Liver (tissue), 9 donors: ENCODE measurements around the gene ARV1. TPM values are rescaled to one million over a fixed set of nuclear protein-coding genes. Genes with fewer than 3 reads are reported as not detected.

Experiments
- DNase-seq: peaks from one replicate; pipeline ENCODE4 v3.0.0-alpha.2; 2017; ENCODE audit warnings: low spot score
- H3K27ac ChIP-seq, 2 donors: one replicate each; pipeline ENCODE4 v1.7.0; 2013; ENCODE audit warnings: inconsistent platforms in 2 of 2, low read length in 2 of 2, control low read depth in 1 of 2, low read depth in 1 of 2, mild to moderate bottlenecking in 1 of 2
- H3K27me3 ChIP-seq, 4 donors: one replicate each; pipeline versions ENCODE4 v1.6.1 to v1.7.0; 2013; ENCODE audit warnings: low read length in 3 of 4, inconsistent platforms in 1 of 4, mild to moderate bottlenecking in 1 of 4, moderate library complexity in 1 of 4; ENCODE audit not compliant: control insufficient read depth in 4 of 4, insufficient read depth in 4 of 4
- H3K36me3 ChIP-seq, 4 donors: one replicate each; pipeline versions ENCODE4 v1.6.1 to v1.7.0; 2013; ENCODE audit warnings: low read length in 3 of 4, mild to moderate bottlenecking in 3 of 4, low read depth in 1 of 4, moderate library complexity in 1 of 4; ENCODE audit not compliant: control insufficient read depth in 4 of 4, insufficient read depth in 3 of 4
- H3K4me1 ChIP-seq, 4 donors: one replicate each; pipeline versions ENCODE4 v1.6.1 to v1.7.0; 2013; ENCODE audit warnings: low read length in 3 of 4, mild to moderate bottlenecking in 3 of 4, moderate library complexity in 1 of 4; ENCODE audit not compliant: control insufficient read depth in 4 of 4, insufficient read depth in 4 of 4
- H3K4me3 ChIP-seq, 3 donors: one replicate each; pipeline versions ENCODE4 v1.6.1 to v1.7.0; 2013; ENCODE audit warnings: low read length in 3 of 3, control low read depth in 1 of 3, low read depth in 1 of 3, mild to moderate bottlenecking in 1 of 3
- H3K9ac ChIP-seq, 2 donors: one replicate each; pipeline ENCODE4 v1.7.0; 2013; ENCODE audit warnings: low read length in 2 of 2, mild to moderate bottlenecking in 2 of 2, moderate library complexity in 2 of 2, control low read depth in 1 of 2, low read depth in 1 of 2
- H3K9me3 ChIP-seq, 4 donors: one replicate each; pipeline versions ENCODE4 v1.6.1 to v1.7.0; 2013; ENCODE audit warnings: low read length in 3 of 4; ENCODE audit not compliant: control insufficient read depth in 4 of 4
- EGR1 ChIP-seq, 2 donors: IDR thresholded peaks; 2 replicates each; pipeline ENCODE4 v1.6.1; 2016 to 2018; ENCODE audit warnings: antibody characterized with exemption in 2 of 2, low read depth in 2 of 2
- FOXA2 ChIP-seq: IDR thresholded peaks from 2 replicates; pipeline ENCODE4 v1.6.1; 2016; ENCODE audit warnings: antibody characterized with exemption
- GABPA ChIP-seq, 2 donors: IDR thresholded peaks in 1 of 2; conservative IDR thresholded peaks in 1 of 2; 2 replicates each; pipeline ENCODE4 v1.6.1; 2016; ENCODE audit warnings: antibody characterized with exemption in 2 of 2, mild to moderate bottlenecking in 1 of 2, moderate library complexity in 1 of 2
- HNF4A ChIP-seq, 2 donors: conservative IDR thresholded peaks; 2 replicates each; pipeline ENCODE4 v1.6.1; 2016; ENCODE audit warnings: antibody characterized with exemption in 2 of 2, mild to moderate bottlenecking in 2 of 2
- HNF4G ChIP-seq: IDR thresholded peaks from 2 replicates; pipeline ENCODE4 v1.6.1; 2016; ENCODE audit warnings: antibody characterized with exemption
- JUND ChIP-seq, 2 donors: IDR thresholded peaks; 2 replicates each; pipeline ENCODE4 v1.6.1; 2016; ENCODE audit warnings: antibody characterized with exemption in 2 of 2
- NR2F2 ChIP-seq: IDR thresholded peaks from 2 replicates; pipeline ENCODE4 v1.6.1; 2016; ENCODE audit warnings: antibody characterized with exemption
- RAD21 ChIP-seq, 2 donors: IDR thresholded peaks; 2 replicates each; pipeline ENCODE4 v1.6.1; 2016; ENCODE audit warnings: antibody characterized with exemption in 2 of 2, mild to moderate bottlenecking in 2 of 2
- RXRA ChIP-seq, 2 donors: IDR thresholded peaks; 2 replicates each; pipeline ENCODE4 v1.6.1; 2017 to 2018; ENCODE audit warnings: antibody characterized with exemption in 2 of 2, mild to moderate bottlenecking in 1 of 2
- SP1 ChIP-seq: IDR thresholded peaks from 2 replicates; pipeline ENCODE4 v1.6.1; 2018; ENCODE audit warnings: antibody characterized with exemption, mild to moderate bottlenecking
- TAF1 ChIP-seq: conservative IDR thresholded peaks from 2 replicates; pipeline ENCODE4 v1.6.1; 2016; ENCODE audit warnings: antibody characterized with exemption, mild to moderate bottlenecking
- YY1 ChIP-seq: IDR thresholded peaks from 2 replicates; pipeline ENCODE4 v1.6.1; 2016; ENCODE audit warnings: antibody characterized with exemption, mild to moderate bottlenecking
- WGBS: extraction: QIAGEN DNeasy Blood & Tissue Kit; methylation state at CpG from one replicate; pipeline ENCODE4 v1.1.7; 2013; 5-methylcytosine and 5-hydroxymethylcytosine counted together
- polyA plus RNA-seq, 2 donors: library from polyadenylated mRNA; stranded (reverse) in 1 of 2; unstranded in 1 of 2; fragments of 200-250 nt in 1 of 2; fragments of >200 nt in 1 of 2; fragmentation: Nextera tagmentation in 1 of 2; extraction: Ambion mirVana in 1 of 2; gene quantifications; one replicate each; pipeline versions ENCODE4 v1.2.1 to v1.2.3, GENCODE V29; 2013 to 2015
- total RNA-seq, 2 donors: library from RNA; depleted of rRNA; stranded (reverse); fragments of >200 nt; gene quantifications; one replicate each; pipeline ENCODE4 v1.2.3, GENCODE V29; 2014
- TF ChIP-seq, protein P1 (sequence below): IDR thresholded peaks from 2 replicates; pipeline ENCODE4 v1.6.1; 2016; ENCODE audit warnings: antibody characterized with exemption
- TF ChIP-seq, protein P2 (sequence below): IDR thresholded peaks from 2 replicates; pipeline ENCODE4 v1.6.1; 2016; ENCODE audit warnings: antibody characterized with exemption
- TF ChIP-seq, protein P3 (sequence below): fragments of 150-350 bp; IDR thresholded peaks from 2 replicates; pipeline ENCODE4 v1.5.1; 2017; ENCODE audit warnings: improper control_type of control experiment, low read depth, low read length; ENCODE audit not compliant: missing input control
- TF ChIP-seq, protein P4 (sequence below): IDR thresholded peaks from 2 replicates; pipeline ENCODE4 v1.6.1; 2016; ENCODE audit warnings: antibody characterized with exemption
- donor health status: healthy.
- donor health status: healthy.
- donor health status: healthy.
- donor health status: healthy.
- donor health status: healthy.

Gene ARV1
- total and polyA plus RNA-seq, 4 donors, result 11.4 to 18.9 (median 14.6) TPM

DNA sequence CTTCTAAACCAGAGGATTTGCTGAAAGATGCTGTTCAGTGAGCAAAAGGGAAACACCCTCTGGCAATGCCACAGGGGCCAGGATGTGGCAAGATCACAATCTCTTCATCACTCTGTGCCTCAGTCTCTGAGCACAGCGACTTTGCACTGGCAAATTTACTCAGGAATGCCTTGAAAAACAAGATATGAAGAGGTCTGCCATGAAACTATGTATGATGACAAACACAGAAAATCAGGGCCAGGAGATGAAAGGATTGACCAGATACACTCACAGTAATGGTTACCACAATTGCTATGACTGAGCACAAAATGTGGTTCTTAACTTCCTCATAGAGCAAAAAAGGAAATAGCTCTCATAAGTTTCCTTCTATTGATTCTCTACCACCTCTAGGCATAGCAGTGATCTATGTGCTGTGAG, 6.0 kb upstream of the ARV1 start:
- H3K9ac ChIP-seq, result no peak overlapping the region

DNA sequence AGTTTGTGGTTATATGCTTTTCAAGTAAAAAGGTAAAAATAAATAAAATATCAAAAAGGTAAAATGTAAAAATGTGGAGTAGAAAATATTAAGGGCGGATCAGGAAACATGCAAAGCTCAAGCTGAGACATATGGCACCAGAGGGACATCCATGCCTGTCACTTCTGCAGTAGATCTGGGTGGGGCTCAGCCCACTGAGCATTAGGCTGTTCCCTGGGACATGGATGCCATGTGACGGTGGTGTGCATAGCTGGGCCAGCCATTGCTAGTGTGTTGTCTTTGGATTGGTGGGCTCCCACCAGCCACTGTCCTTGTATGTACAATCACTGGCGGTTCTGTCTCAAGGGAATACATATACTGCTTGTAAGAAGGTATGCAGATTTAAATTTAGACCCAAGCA, 3.3 kb upstream of the ARV1 start:
- H3K4me1 ChIP-seq, result peaks cover 0 to 16% (median 14%) of the 10 kb centered on the region in 4 donors
- TF ChIP-seq HNF4A (conservative IDR thresholded peaks at IDR 0.05) (no peak), EGR1 (IDR thresholded peaks at IDR 0.05; ENCODE audit: low read depth in 2 of 2) (no peak), RAD21 (IDR thresholded peaks at IDR 0.05) (no peak), NR2F2 (no peak), RXRA (IDR thresholded peaks at IDR 0.05) (no peak), HNF4G (no peak), SP1 (no peak), FOXA2 (no peak)
- TF ChIP-seq, protein P1, sequence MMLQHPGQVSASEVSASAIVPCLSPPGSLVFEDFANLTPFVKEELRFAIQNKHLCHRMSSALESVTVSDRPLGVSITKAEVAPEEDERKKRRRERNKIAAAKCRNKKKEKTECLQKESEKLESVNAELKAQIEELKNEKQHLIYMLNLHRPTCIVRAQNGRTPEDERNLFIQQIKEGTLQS, result no peak
- H3K9ac ChIP-seq, result no peak overlapping the region
- H3K9me3 ChIP-seq, result no peaks in the 10 kb centered on the region
- no peak overlapping the region for H3K4me3 ChIP-seq
- H3K36me3 ChIP-seq, result peaks cover 0 to 5% (median 0%) of the 10 kb centered on the region in 4 donors
- WGBS, result 63% methylated on average over 3 of the region's 3 CpGs
- no peak for DNase-seq
- no peaks in the 10 kb centered on the region for H3K27me3 ChIP-seq
- H3K27ac ChIP-seq, result no peak overlapping the region

More for the DNA sequence above, 6.0 kb upstream of the ARV1 start:
- 83% methylated on average over 1 of the region's 1 CpG for WGBS
- Histone ChIP-seq H3K36me3 (peaks cover 0 to 7% (median 0%) of the 10 kb centered on the region in 4 donors), H3K4me1 (peaks cover 0 to 10% (median 9%) of the 10 kb centered on the region in 4 donors), H3K27ac (no peak overlapping the region), H3K27me3 (no peaks in the 10 kb centered on the region), H3K4me3 (no peak overlapping the region), H3K9me3 (no peaks in the 10 kb centered on the region)
- TF ChIP-seq YY1 (no peak), EGR1 (IDR thresholded peaks at IDR 0.05; ENCODE audit: low read depth in 2 of 2) (no peak), HNF4A (conservative IDR thresholded peaks at IDR 0.05) (no peak), HNF4G (no peak), NR2F2 (no peak), SP1 (no peak), JUND (IDR thresholded peaks at IDR 0.05) (no peak), GABPA (IDR thresholded peaks at IDR 0.05 in 1 of 2, conservative IDR thresholded peaks at IDR 0.05 in 1 of 2) (no peak), TAF1 (no peak)
- TF ChIP-seq, protein P2, sequence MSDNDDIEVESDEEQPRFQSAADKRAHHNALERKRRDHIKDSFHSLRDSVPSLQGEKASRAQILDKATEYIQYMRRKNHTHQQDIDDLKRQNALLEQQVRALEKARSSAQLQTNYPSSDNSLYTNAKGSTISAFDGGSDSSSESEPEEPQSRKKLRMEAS, result no peak
- TF ChIP-seq, protein P3, sequence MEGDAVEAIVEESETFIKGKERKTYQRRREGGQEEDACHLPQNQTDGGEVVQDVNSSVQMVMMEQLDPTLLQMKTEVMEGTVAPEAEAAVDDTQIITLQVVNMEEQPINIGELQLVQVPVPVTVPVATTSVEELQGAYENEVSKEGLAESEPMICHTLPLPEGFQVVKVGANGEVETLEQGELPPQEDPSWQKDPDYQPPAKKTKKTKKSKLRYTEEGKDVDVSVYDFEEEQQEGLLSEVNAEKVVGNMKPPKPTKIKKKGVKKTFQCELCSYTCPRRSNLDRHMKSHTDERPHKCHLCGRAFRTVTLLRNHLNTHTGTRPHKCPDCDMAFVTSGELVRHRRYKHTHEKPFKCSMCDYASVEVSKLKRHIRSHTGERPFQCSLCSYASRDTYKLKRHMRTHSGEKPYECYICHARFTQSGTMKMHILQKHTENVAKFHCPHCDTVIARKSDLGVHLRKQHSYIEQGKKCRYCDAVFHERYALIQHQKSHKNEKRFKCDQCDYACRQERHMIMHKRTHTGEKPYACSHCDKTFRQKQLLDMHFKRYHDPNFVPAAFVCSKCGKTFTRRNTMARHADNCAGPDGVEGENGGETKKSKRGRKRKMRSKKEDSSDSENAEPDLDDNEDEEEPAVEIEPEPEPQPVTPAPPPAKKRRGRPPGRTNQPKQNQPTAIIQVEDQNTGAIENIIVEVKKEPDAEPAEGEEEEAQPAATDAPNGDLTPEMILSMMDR, result no peak
- TF ChIP-seq, protein P1, result no peak
- TF ChIP-seq, protein P4, sequence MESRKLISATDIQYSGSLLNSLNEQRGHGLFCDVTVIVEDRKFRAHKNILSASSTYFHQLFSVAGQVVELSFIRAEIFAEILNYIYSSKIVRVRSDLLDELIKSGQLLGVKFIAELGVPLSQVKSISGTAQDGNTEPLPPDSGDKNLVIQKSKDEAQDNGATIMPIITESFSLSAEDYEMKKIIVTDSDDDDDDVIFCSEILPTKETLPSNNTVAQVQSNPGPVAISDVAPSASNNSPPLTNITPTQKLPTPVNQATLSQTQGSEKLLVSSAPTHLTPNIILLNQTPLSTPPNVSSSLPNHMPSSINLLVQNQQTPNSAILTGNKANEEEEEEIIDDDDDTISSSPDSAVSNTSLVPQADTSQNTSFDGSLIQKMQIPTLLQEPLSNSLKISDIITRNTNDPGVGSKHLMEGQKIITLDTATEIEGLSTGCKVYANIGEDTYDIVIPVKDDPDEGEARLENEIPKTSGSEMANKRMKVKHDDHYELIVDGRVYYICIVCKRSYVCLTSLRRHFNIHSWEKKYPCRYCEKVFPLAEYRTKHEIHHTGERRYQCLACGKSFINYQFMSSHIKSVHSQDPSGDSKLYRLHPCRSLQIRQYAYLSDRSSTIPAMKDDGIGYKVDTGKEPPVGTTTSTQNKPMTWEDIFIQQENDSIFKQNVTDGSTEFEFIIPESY, result no peak
- no peak for DNase-seq
